WTC11 (cell line): Measurements from ENCODE around the gene MAML3.

Source experiments
- CTCF ChIP-seq: fragments of 200-600 bp; IDR thresholded peaks from 2 replicates; pipeline ENCODE4 v1.8.0; 2022; ENCODE audit warnings: antibody characterized with exemption
- E2F4 ChIP-seq: sonication (generic); formaldehyde crosslinking; IDR thresholded peaks from 2 replicates; pipeline ENCODE4 v1.8.1; 2022; ENCODE audit warnings: low read depth, mild to moderate bottlenecking, moderate library complexity, missing genetic modification reagents, borderline replicate concordance
- ELF4 ChIP-seq: sonication (generic); formaldehyde crosslinking; IDR thresholded peaks from 2 replicates; pipeline ENCODE4 v1.8.1; 2022; ENCODE audit warnings: low read depth, mild to moderate bottlenecking, moderate library complexity, missing genetic modification reagents
- MAX ChIP-seq: sonication (generic); formaldehyde crosslinking; IDR thresholded peaks from 2 replicates; pipeline ENCODE4 v1.8.0; 2022; ENCODE audit warnings: mild to moderate bottlenecking, missing genetic modification reagents
- NFE2L1 ChIP-seq: sonication (generic); formaldehyde crosslinking; IDR thresholded peaks from 2 replicates; pipeline ENCODE4 v1.8.1; 2023; ENCODE audit warnings: missing genetic modification reagents
- NFYB ChIP-seq: sonication (generic); formaldehyde crosslinking; conservative IDR thresholded peaks from 2 replicates; pipeline ENCODE4 v1.8.0; 2022; ENCODE audit warnings: low read depth, missing genetic modification reagents
- ZNF396 ChIP-seq: fragments of 250-450 bp; sonication (Bioruptor Pico); IDR thresholded peaks from 2 replicates; pipeline ENCODE4 v1.8.0; 2021; ENCODE audit warnings: mild to moderate bottlenecking, moderate library complexity, borderline replicate concordance

GRCh38 chr4:139918591-139918990, 235.4 kb downstream of the MAML3 start:
- no peak for TF ChIP-seq MAX (CRISPR knock-in tag)
- TF ChIP-seq NFYB (CRISPR knock-in tag), result no peak
- no peak for TF ChIP-seq NFE2L1 (CRISPR knock-in tag)
- TF ChIP-seq ELF4 (CRISPR knock-in tag), result no peak
- no peak for TF ChIP-seq CTCF
- TF ChIP-seq ZNF396 (CRISPR knock-in tag), result no peak
- no peak for TF ChIP-seq E2F4 (CRISPR knock-in tag)
